IPS-11a (cell line): Measurements from ENCODE around the gene RDH5.
"Not testable (repeated sequence)": the region's sequence is repeated elsewhere in the genome, so short reads cannot be mapped to it uniquely, and the experiment has no call there.

ENCODE experiments used
- H3K4me3 ChIP-seq: one replicate; pipeline ENCODE4 v1.5.1; 2013; ENCODE audit warnings: low read depth, low read length, control low read depth

RDH5 gene

DNA sequence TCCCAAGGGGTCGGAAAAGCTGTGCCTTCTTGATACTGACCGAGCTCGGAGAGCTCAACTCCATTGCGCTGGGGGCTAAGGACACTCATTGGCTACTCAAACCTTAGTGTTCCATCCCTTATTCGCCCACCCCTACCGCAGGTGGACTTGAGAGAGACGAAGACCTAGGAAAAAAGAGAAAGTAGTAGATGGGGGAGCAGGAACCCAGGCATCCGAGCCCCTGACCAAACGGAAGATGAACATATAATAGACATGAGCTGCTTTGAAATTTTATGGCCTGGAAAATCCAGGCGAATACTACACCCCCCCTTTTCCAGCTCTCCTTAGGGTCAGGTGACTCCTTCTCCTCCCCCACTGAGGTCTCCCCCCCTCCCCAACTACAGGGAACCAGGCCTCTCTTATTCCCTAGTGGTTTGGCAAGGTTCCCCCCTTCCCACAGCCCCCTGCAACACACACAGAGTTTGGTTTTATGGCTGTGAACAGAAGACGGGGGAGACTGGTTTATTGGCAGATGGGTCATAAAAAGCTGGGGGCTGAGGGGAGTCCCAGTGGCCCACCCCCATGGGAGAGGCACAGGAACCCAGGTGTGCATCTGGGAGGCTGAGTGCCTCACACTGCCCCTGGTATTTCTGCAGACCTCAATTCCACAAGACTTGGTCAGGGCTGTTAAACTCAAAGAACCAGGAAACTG, 24.3 kb downstream of the RDH5 start:
- H3K4me3 ChIP-seq = peak overlapping the region; percentile 94

DNA sequence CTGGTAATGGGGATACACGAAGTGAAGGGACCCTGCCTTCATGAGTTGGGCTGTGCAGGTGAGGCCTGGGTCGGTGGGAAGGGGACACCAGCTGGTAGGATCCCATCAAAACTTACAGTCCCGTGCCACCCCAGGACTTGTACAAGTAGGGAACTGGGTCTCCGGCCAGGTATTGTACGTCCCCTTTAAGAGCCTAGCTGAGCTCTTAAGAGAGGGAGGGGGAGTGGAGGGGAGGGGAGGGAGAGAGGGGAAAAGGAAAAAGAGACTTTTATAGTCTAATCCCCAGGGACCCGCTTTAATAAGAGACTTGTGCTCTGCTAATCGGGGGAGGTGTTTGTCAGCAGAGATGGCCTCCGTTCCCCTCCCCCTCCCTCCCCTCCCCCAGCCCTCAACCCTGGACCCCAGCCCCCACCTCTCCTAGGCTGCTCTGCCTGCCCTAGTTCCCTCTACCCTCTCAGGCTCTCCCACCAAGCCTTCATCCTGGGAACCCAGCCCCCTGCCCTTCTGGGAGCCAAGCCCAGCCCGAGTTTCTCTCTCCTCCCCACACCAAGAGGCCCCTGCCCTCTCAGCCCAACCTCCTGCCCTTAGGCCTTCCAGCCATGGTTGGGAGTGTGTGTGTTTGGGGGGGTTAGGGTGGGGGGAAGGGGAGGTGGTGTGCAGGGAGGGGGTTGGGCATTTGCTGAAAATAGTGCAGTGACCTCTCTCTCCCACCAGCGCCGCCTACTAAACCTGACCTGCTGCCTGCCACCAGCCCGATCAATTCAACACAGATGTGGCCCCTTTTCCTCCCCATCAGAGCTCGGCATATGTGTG, 25.4 kb downstream of the RDH5 start:
- peak overlapping the region; percentile 64 for H3K4me3 ChIP-seq

DNA sequence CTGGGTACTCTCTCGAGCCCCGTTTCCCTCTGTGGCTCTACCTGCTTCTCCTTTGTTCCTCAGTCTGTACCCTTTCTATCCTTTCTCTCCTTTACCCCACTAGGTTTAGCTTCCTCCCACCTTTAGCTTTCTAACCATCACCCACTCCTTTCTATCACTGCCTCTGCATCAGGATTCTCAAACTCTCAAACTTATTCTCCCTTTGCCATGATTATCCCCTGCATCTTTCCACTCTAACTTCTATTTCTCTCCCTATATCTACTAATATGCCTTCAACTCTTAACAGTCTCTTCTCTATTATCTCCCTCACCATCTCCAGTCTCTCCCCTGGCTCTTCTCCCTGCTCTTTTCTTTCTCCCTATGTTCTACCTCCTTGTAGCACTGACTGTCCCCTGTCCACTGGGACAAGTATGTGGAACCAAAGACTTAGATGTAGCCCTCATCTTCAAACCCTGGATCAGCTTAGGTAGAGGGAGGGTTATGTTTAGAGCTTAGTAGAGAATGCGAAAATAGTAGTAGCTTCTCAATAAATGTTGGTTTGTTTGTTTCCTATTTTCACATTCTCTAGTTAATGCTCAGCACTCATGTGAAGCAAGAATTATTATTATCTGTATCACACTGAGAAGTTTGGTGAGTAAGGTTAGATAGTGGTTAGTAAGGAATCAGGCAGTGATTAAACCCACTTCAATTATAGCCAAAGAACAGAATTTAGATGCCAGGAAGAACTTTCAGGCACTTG, 26.1 kb downstream of the RDH5 start:
- peak overlapping the region; percentile 1 for H3K4me3 ChIP-seq

DNA sequence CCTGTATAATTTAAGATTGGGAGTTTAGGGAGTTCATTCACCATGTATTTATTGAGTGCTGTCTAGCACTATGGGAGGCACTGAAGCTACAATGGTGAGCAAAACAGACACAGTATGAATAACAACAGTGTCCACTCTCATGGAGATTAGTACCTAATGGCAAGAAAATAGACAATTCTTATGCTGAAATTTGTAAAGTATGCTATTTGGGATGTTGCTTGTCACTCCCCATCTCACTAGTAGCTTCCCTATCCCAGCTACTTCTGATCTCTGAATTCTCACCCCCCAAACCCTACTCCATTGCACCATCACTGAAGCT, 26.7 kb downstream of the RDH5 start:
- H3K4me3 ChIP-seq = no peak overlapping the region

DNA sequence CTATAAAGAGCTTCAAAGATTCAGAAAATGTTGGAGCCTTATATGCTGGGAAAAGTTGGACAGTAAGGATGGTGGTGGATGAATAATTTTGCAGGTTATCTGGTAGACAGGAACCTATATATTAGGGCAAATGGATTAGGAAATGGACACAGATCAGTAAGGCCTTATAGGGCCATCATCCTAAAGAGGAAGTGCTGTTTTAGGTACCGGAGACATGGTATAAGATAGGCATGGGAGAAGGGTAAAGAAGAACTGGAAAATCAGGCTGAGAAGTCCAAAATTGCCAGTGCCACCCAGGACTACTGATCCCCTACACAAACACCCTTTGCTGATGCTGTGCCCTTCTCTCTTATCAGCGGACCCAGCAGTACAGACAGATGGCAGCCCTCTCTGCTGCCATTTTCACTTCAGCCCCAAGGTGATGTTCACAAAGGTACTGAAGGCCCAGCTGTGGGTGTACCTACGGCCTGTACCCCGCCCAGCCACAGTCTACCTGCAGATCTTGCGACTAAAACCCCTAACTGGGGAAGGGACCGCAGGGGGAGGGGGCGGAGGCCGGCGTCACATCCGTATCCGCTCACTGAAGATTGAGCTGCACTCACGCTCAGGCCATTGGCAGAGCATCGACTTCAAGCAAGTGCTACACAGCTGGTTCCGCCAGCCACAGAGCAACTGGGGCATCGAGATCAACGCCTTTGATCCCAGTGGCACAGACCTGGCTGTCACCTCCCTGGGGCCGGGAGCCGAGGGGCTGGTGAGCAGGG, 28.2 kb downstream of the RDH5 start:
- no peak overlapping the region for H3K4me3 ChIP-seq

DNA sequence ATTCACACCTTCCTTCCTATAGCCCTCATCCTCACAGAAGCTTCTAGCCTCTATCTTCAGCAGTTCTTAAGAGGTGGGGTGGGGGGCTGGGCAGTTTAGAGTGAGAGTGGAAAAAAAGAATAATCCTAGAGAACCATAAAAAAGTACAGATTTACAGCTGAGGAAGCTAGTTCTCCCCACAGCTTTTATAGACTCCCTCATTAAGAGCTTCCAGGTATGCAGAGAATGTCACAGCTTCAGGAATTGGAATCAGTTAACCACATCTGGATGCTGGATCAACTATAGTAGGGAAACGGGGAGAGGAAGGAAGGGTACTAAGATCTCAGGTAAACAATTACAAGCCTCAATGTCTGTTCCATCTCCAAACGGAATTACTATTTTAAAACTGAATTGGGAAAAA, 35.1 kb downstream of the RDH5 start:
- H3K4me3 ChIP-seq = no peak overlapping the region

DNA sequence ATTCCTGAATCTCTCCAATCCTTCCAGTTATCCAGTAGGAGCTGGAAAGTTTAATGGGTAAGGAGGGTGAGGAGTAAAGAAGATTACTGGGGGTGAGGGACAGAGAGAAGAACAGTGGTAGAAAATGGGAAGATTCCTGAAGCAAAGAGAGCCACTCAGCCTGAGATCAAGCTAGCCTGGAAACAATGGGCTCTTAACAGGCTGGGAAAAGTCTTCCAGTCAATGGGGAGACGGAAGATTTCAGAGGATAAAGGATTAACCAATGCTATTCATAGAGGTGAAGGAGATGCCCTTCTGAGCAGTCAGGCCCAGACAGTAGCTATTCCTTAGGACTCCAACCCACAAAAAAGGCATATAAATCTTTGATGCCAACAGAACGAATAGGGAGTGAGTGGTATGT, 37.5 kb downstream of the RDH5 start:
- no peak overlapping the region for H3K4me3 ChIP-seq

DNA sequence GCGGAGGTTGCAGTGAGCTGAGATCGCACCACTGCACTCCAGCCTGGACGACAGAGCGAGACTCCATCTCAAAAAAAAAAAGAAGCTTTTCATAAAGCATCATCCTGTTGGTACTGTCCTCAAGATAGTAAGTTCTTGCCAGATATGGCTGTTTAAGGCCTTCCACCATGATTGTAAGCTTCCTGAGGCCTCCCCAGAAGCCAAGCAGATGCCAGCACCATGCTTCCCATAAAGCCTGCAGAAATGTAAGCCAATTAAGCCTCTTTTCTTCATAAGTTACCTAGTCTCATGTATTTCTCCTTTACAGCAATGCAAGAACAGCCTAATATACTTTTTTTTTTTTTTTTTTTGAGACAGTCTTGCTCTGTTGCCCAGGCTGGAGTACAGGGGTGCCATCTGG, 38.4 kb downstream of the RDH5 start:
- not testable (repeated sequence) for H3K4me3 ChIP-seq

DNA sequence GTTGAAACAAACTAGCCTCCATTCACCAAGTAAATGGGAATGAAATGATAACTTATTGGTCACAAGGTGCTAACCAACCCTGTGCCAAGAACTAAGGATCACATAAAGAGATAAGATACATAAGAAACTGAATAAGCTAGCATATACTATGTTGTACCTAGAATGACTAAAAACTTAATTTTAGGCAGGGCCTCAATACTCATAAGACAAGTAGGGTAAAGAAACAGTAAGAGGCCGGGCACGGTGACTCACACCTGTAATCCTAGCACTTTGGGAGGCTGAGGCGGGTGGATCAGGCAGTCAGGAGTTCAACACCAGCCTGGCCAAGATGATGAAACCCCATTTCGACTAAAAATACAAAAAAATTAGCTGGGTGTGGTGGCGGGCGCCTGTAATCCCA, 40.5 kb downstream of the RDH5 start:
- no peak overlapping the region for H3K4me3 ChIP-seq

DNA sequence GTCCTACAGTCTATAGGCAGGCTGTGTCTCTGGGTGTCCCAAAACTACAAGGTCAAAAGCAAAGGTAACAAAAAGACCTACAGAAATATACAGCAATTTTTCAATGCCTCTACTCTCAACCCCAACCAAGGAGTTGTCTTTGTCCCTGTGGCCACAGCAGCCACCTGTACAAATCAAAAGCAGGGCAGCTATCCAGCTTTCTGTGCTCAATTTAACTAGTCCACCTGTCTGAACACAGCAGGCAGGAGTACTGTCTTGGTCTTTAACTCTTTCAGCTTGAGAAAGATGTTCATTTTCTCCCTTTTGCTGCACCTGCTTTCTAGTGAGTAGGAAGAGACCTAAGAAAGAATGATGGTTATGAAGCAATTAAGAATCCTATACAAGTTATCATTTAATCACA, 42.5 kb downstream of the RDH5 start:
- no peak overlapping the region for H3K4me3 ChIP-seq

DNA sequence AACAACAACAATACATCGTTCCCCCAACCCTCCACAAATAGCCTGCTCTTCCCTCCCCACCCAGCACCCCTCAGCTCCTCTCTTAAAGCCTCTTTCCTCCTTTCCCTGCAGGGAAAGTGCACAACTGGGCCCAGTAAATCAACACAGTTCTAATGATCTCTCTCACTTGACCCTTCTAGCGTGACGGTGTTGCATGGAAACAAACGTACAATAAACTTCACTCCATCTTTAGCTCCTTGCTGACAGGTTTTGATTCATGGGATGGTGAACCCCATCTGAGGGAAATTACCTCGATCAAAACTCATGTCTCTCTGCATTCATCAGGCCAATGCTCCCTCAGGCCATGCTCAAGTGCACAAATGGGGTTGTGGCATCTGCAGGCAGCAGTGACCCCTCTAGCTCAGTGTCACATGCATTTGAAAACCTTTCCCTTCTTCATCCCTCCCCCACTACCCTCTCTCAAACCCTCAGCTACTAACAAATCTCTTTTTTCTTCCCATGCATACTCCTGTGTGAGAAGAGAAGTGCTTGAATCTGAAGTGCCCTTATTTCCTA, 45.6 kb downstream of the RDH5 start:
- H3K4me3 ChIP-seq = no peak overlapping the region

DNA sequence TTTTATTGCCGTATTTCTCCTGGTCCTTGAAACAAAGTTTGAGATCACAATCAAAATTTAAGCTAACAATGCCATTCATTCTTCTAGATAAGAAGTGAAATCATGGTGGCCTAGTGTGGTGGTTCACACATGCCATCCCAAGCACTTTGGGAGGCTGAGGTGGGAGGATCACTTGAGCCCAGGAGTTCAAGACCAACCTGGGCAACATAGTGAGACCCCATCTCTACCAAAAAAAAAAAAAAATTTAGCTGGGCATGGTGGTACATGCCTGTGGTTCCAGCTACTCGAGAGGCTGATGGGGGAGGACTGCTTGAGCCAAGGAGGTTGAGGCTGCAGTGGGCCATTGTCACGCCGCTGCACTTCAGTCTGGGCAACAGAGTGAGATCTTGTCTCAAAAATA, 47.0 kb downstream of the RDH5 start:
- H3K4me3 ChIP-seq = no peak overlapping the region

DNA sequence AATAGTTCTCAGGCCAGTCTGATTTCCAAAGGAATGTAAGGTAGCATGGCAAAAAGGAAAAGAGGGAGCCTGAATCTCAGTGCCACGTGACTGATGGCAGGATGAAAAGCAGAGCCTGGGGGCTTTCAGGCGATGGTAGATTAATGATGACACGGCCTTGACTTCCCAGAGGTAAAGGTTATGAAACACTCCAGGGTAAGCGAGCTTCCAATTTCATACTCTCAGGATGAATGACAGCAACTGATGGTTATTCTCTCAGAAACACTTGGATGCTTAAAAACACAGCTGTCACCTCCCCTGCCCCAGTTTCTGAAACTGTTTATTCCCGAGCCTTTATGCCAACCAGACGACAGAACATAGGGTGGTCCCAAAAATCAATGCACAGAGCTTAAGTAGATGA, 51.5 kb downstream of the RDH5 start:
- no peak overlapping the region for H3K4me3 ChIP-seq
